Articular chondrocyte of knee joint (primary cell): ENCODE data around the gene RAB41. TPM values are rescaled to one million over a fixed set of nuclear protein-coding genes. Genes with fewer than 3 reads are reported as not detected.

Experiments
- small RNA-seq: library from RNA; depleted of rRNA; stranded (forward); fragments of <200 nt; gene quantifications from one replicate; pipeline ENCODE3, GENCODE V24; 2012
- total RNA-seq: library from RNA; depleted of rRNA; stranded (reverse); fragments of >200 nt; gene quantifications from 2 replicates; pipeline ENCODE4 v1.2.3, GENCODE V29; 2012

The RAB41 gene
- total RNA-seq = not detected in 2 replicates

DNA sequence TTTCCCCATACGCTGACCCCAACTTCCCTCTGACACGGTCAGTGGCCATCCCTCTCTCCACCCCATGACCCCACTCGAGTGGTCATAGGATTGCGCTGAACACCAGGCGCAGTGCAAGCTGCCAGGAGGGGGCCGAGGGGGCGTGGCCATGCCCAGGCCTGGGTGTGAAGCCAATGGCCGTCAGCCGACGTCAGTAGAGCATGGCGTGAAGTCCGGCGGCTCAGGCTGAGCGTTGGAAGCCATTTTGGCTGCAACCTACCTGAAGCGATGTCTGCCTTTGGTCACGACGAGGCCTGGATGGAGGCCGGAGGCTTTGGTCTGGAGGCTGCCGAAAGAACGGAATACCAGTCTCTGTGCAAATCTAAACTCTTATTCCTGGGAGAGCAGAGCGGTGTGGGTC is at the start of gene RAB41:
Gene RAB41 (plus strand): TSS at position 222 of the 400 bp plus-strand sequence. CDS start 46 bp downstream, at position 268.

DNA sequence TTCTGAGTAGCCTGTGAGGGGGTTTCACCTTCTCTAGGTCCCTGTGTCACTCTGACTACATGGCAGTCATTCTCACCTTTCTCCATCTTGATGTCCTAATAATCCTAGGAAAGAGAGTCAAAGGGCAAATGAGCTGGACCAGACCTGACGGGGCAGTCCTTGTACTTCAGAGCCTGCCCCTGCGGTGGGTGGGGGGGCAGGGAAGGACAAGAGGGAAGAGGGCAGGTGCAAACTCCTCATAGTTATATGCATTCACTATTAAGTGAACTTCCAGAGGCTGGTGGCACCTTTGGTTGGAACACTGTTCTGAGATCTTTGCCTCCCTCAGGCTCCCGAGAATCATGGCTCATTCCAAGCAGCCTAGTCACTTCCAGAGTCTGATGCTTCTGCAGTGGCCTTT is 47.6 kb upstream of the RAB41 start, which contains the start of gene AWAT1:
Gene AWAT1 (plus strand): TSS at position 301 of the 400 bp plus-strand sequence. CDS start 41 bp downstream, at position 342.

DNA sequence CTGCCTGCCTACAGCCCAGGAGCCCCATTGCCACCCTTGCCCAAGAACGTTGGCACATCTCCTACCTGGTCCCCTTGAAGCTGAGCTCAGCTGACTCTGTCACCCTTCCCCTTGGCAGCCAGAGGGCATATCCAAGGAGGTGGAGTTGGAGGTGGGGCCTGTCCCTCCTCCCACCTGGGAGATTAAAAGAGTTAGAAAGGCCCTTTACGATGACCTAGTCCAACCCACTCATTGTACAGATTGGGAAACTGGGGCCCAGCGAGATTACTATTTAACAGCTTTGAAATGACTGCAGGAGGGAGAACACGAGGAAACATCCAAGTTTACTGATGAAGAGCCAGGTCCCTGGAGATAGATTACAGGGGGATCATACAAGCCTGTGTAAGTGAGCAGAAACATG is 21.9 kb upstream of the RAB41 start, which contains the start of gene P2RY4:
Gene P2RY4 (minus strand): TSS at position 101 of the 400 bp plus-strand sequence. CDS start 580 bp downstream, outside the sequence.

DNA sequence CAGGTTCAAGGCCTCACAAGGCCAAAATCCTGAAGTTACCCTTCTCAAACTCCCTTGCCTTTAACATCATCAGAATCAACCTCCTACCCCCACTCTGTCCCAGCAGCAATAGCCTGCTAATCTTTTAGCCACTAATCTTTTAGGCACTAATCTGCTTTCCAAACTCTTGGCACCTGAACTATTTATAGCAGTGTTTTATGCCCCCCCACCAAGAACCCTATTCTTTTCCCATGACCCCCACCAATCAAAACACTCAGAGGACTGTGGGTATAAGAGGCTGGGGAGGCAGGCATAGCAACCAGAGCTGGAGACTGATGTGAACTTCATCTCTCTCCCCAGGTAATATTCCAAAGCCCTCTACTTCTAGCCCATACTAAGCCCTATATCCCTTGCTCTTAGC is 13.9 kb upstream of the RAB41 start, which contains the start of gene ARR3:
Gene ARR3 (plus strand): TSS at position 301 of the 400 bp plus-strand sequence. CDS start 1,052 bp downstream, outside the sequence.

DNA sequence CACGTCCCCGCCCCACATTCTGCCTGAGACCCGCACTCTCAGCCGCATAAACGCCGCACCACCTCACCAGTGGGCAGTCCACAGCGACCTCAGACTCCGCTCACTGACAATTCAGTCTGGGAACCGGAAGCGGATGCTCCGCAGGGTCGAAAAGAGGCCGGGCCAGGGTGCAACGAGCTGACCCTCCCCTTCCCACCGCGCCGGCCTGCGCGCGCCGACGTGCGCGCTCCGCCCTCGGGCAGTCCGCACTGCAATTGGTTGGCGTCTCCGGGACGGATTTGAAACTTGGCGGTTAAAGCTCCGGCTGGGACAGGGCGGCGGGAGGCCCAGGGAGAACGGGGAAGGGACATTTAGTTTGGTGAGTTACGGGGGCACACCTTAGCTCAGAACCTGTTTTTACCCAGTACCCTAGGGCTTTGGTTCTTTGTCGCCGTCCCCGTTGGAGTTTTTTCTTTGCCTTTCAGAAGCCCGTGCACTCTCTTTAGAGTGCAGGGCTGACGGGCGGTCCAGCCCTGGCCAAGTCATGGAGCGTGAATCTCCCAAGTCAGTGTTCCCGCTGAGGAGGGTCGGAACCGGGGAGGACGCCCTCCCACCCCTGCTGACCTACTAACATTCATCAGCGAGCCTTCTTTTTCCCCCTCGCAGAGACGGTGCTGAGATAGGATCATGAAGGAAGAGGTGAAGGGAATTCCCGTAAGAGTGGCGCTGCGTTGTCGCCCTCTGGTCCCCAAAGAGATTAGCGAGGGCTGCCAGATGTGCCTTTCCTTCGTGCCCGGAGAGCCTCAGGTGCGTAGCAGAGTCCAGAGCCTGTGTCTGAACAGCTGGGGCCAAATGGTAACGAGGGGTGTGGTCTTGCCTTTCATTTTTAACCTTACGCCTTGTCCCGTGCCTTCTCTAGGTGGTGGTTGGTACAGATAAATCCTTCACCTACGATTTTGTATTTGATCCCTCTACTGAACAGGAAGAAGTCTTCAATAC is 8.1 kb downstream of the RAB41 start, which contains the start of the genes KIF4A and PDZD11:
Gene KIF4A (plus strand): TSS at position 312 of the 978 bp plus-strand sequence. CDS start 355 bp downstream, at position 667.
Gene PDZD11 (minus strand): TSS at position 135 of the 978 bp plus-strand sequence. CDS start 586 bp downstream, outside the sequence.

Small RNA genes lying within 50 kb of the gene (small RNA-seq; reads per million reads assigned to genes)
- not detected for gene RNA5SP507

Other genes starting within 250 kb of the RAB41 start
- not detected in 2 replicates for gene AWAT2, start 232.2 kb upstream of the RAB41 start, total RNA-seq
- gene OTUD6A, start 219.7 kb upstream of the RAB41 start, total RNA-seq = not detected in 2 replicates
- gene IGBP1, start 148.7 kb upstream of the RAB41 start, total RNA-seq = 80.3 and 90.7 TPM in 2 replicates
- not detected in 2 replicates for gene DGAT2L6, start 104.7 kb upstream of the RAB41 start, total RNA-seq
- gene AWAT1, start 47.5 kb upstream of the RAB41 start, total RNA-seq = not detected in 2 replicates
- gene P2RY4, start 22.0 kb upstream of the RAB41 start, total RNA-seq = 0.43 and 0.52 TPM in 2 replicates
- gene ARR3, start 13.8 kb upstream of the RAB41 start, total RNA-seq = not detected in 2 replicates
- 59.9 and 63.0 TPM in 2 replicates for gene PDZD11, start 7.8 kb downstream of the RAB41 start, total RNA-seq
- gene KIF4A, start 7.9 kb downstream of the RAB41 start, total RNA-seq = 6.9 and 10.4 TPM in 2 replicates
- gene GDPD2, start 141.1 kb downstream of the RAB41 start, total RNA-seq = under 0.01 TPM in 1 of 2 replicates, not detected in the other
- 6.0 and 11.6 TPM in 2 replicates for gene DLG3, start 162.7 kb downstream of the RAB41 start, total RNA-seq